Activated naive CD4-positive, alpha-beta T cell treated with anti-CD3 and anti-CD28 coated beads, Interleukin-2, amount 50 U/mL, for 72 hours (primary cell): ENCODE results near the gene OGN. TPM values are rescaled to one million over a fixed set of nuclear protein-coding genes. Genes with fewer than 3 reads are reported as not detected.
"Not testable (repeated sequence)": the region's sequence is repeated elsewhere in the genome, so short reads cannot be mapped to it uniquely, and the experiment has no call there.

Source experiments
- ATAC-seq, 2 donors: fragments of 150-1000 bp; cut with Tn5 transposase; 2 replicates each; pipeline ENCODE4 v1.10.0; 2021; ENCODE audit warnings: mild to moderate bottlenecking in 2 of 2, moderate library complexity in 2 of 2
- DNase-seq, 2 donors: peaks; one replicate each; pipeline ENCODE4 v3.0.0; 2021 to 2022; ENCODE audit warnings: low spot score in 2 of 2
- H3K27ac Mint-ChIP-seq, 2 donors: one replicate each; pipeline ENCODE4 v1.8.0; 2022; ENCODE audit warnings: mild to moderate bottlenecking in 2 of 2, mixed read lengths in 2 of 2
- H3K36me3 Mint-ChIP-seq, 2 donors: one replicate each; pipeline ENCODE4 v1.8.0; 2022; ENCODE audit warnings: mixed read lengths in 2 of 2
- H3K9me3 Mint-ChIP-seq, 2 donors: one replicate each; pipeline ENCODE4 v1.8.0; 2022; ENCODE audit warnings: mixed read lengths in 2 of 2
- total RNA-seq, 2 donors: library from RNA; stranded (reverse); gene quantifications; one replicate each; pipeline ENCODE4 v1.2.3, GENCODE V29; 2022

OGN gene
- total RNA-seq, 2 donors from 2014 or later, result not detected

DNA sequence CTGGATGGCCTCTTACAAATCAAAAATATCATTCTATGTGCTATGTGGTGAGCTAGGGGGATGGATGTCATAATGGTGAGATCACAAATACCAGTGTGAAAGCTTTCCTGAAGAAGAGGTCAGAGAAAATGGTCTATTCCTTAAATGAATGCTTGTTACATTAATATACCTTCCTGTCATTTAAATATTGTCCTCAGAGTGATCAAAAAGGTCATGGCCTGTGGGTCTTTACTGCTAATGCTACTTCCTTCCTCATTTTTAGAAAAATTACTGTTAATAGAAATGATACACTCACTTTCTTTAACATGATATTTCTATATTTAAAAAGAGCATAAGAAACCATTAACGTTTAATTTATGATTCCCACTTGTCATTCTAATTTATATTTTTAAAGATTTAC is 10.2 kb upstream of the OGN start:
- H3K27ac Mint-ChIP-seq, result no peak overlapping the region
- peaks cover 0 to 5% of the 10 kb centered on the region in 2 donors for H3K36me3 Mint-ChIP-seq
- DNase-seq, result no peak
- no peaks in the 10 kb centered on the region for H3K9me3 Mint-ChIP-seq
- ATAC-seq, result no peak

DNA sequence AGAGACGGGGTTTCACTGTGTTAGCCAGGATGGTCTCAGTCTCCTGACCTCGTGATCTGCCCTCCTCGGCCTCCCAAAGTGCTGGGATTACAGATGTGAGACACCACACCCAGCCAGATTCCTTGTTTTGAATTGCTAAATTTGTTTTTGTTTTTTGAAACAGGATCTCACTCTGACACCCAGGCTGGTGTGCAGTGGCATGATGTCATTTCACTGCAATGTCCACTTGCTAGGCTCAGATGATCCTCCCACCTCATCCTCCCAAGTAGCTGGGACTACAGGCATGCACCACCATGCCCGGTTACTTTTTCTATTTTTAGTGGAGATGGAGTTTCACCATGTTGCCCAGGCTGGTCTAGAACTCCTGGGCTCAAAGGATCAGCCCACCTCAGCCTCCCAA is 6.8 kb upstream of the OGN start:
- H3K9me3 Mint-ChIP-seq, H3K36me3 Mint-ChIP-seq, ATAC-seq, DNase-seq: not testable (repeated sequence)
- peak overlapping the region in 1 of 2 donors; percentile 90 for H3K27ac Mint-ChIP-seq

DNA sequence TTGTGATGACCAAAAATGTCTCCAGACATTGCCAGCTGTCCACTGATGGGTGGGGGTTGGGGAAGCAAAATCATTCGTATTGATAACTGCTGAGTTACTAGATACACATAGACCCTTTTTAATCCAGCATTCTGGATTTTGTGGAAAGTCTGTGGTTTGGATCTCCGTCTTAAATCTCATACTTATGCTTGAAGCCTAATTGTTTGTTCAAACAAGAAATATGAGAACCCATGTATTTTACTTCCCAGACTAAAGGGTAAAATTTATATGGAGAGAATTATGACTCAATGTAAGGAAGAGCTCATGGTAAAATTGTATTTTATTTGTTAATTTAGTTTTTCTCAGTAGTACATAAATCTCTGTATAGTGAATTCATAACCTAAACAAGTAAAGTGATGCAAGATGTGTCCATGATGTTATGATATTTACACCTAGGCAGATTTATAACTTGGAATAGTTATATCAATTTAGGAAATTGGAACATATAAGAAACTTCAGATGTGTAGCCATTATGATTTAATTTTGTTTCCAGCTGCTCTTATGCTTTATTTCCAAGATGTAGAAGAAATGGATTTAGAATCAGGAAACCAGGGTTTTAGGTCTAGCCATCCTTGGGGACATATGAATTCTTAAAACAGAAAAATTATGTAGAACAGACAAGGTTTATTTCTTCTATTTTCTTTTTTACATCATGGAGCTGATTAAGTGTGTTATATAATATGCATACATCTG is 4.5 kb upstream of the OGN start:
- peaks cover 0 to 5% of the 10 kb centered on the region in 2 donors for H3K36me3 Mint-ChIP-seq
- ATAC-seq (no peak), DNase-seq (no peak)
- no peak overlapping the region for H3K27ac Mint-ChIP-seq
- no peaks in the 10 kb centered on the region for H3K9me3 Mint-ChIP-seq

DNA sequence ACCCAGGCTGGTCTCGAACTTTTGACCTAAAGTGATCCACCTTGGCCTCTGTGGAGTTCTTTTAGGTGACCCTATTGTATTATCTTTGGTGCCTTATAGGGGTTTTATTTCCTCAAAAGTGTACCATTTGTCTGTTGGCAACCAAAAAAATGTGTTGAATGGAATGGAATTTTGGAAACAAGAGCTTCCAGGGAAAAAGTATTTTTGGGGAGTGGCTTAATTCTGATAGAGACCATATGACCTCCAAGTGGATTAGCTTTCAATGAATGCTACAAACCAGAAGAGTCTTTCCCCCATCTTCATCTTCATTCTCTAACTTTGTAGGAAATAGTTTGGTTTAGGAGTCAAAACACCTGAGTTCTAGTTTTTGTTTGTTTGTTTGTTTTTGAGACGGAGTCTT is 3.4 kb upstream of the OGN start:
- H3K36me3 Mint-ChIP-seq, result peaks cover 0 to 5% of the 10 kb centered on the region in 2 donors
- no peak overlapping the region for H3K27ac Mint-ChIP-seq
- ATAC-seq, result no peak
- DNase-seq, result no peak
- H3K9me3 Mint-ChIP-seq, result no peaks in the 10 kb centered on the region

DNA sequence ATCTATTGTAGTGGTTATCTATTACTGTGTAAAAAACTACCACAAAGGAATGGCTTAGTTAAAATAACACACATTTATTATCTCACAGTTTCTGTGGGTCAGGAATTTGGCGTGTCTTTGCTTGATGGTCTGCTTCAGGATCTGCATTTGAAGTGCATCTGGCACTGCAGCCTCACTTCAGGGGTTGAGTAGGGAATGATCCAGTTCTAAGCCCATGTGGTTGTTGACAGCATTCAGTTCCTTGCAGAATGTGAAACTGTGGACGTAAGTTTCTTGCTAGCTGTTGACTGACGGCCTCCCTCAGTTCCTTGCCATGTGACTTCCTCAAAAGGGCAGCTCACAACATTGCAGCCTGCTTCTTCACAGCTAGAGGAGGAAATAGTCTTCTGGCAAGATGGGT is 2.1 kb upstream of the OGN start:
- no peaks in the 10 kb centered on the region for H3K36me3 Mint-ChIP-seq
- no peaks in the 10 kb centered on the region for H3K9me3 Mint-ChIP-seq
- DNase-seq (peak in 1 of 2 donors; percentile 3), ATAC-seq (peak; percentile 71 to 80)
- peak overlapping the region; percentile 17 to 74 for H3K27ac Mint-ChIP-seq

DNA sequence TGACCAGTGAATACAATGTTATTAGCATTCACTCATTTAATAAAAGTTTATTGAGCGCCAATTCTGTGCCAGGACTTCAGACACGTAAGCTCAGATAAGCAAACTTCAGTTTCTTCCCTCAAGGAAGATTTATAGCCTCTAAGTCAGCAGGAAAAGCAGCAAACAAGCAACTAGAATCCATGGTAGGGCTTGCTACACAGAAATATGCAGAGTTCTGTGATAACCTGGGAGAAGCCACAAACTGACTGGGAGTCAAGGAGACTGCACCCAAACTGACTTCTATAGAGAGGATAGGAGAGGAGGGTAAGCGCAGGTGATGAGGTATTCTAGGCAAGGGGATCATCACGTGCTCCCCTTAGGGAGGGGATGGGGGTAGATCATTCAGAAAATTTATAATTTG is 1.4 kb upstream of the OGN start:
- Mint-ChIP-seq H3K36me3 (no peaks in the 10 kb centered on the region), H3K27ac (peak overlapping the region in 1 of 2 donors; percentile 74), H3K9me3 (no peaks in the 10 kb centered on the region)
- DNase-seq (no peak), ATAC-seq (no peak)

DNA sequence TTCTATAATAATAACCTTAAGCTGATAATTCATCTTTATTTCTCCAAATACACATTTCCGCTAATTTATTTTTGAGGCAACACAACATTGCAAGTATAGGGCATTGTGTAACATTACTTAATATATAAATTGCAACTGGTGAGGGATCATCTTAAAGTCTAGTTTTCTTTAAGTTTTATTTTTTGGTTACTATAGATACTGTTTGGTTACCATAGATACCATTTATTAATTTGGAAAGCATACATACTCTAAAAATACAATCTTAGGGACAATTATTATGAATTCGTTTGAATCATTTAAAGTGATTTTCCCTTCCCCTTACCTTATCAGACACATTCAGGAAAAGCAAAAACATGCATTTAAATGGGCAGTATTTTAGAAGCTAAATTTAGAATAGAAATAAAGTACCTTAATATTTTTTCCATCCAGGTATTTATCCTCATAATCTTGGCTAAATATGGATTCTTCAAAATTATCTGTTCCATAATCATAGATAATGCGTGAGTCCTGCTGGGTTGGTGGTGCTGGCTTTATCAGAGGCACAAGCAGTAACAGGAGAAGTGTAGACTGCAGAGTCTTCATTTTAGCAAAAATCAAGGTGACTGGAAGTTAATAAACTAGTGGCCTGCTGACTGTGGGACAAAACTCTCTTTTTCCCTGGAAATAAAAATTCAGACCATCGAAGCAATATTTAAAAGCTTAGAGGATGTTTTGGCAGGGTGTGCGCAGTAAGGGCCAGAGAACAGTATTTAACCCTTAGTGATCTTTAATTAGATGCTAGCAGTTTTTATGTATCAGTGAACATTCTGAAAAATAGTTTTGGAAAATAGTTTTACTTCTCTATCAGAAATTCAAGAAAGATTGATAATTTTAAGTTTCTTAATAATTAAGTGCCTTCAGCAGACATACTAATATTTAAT is 1.3 kb downstream of the OGN start:
- no peak for ATAC-seq
- no peak for DNase-seq
- H3K9me3 Mint-ChIP-seq, result no peaks in the 10 kb centered on the region
- H3K27ac Mint-ChIP-seq, result no peak overlapping the region
- H3K36me3 Mint-ChIP-seq, result no peaks in the 10 kb centered on the region

DNA sequence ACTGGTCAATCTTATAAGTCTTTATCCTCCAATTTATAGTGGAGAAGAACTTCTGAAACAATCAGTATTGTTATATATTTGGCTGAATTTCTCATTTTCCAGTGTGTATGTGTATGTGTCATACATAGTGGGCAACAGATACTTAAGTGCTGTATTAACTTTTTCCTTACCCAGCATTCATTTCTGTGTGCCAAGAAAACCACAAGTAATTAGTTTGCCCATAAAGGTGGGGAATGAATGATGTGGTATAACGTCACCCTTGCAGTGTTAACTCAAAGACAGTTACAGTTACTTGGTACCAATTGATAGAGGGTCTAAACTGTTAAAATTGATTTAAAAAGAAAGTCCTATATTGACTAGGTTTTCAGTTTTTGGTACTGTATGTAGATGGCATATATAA is 2.0 kb downstream of the OGN start:
- ATAC-seq (peak; percentile 43 to 44), DNase-seq (no peak)
- H3K27ac Mint-ChIP-seq, result no peak overlapping the region
- no peaks in the 10 kb centered on the region for H3K36me3 Mint-ChIP-seq
- no peaks in the 10 kb centered on the region for H3K9me3 Mint-ChIP-seq

DNA sequence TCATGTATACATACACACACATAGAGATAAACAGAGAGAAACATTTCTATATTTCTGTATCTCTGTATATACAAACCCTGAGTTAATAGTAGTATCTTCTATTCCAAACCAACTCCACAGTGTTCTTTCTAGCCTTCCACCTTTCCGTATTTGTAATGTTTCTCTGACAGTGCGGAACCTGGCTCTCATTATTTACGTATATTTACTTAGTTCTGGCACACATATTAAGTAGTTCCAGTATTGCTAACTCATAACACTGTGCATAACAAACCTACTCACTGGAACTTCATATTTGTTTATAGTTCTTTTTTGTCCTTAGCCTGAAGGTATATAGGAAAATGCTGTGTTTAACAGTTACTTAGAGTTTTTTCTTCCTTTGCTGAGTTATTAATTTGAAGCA is 6.5 kb downstream of the OGN start:
- no peak for ATAC-seq

DNA sequence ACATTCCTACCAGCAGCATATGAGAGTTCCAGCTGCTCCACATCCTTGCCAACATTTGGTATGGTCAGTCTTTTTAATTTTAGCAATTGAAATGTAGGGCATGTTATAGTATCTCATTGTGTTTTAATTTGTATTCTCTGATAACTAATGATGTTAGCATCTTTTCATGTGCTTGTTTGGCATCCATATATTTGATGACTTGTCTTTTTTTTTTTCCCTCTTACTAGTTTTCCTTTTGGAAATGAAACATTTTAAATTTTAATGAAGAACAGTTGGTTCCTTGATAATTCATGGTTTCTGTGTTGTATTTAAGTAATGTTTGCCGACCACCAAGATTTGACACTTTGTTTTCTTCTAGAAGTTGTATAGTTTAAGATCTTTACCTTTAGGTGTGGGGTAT is 8.8 kb downstream of the OGN start:
- H3K27ac Mint-ChIP-seq, result no peak overlapping the region
- DNase-seq (no peak), ATAC-seq (no peak)
- no peaks in the 10 kb centered on the region for H3K36me3 Mint-ChIP-seq
- H3K9me3 Mint-ChIP-seq, result no peaks in the 10 kb centered on the region

More for the DNA sequence above, 6.5 kb downstream of the OGN start:
- no peak overlapping the region for H3K27ac Mint-ChIP-seq
- no peaks in the 10 kb centered on the region for H3K9me3 Mint-ChIP-seq
- H3K36me3 Mint-ChIP-seq, result no peaks in the 10 kb centered on the region
- no peak for DNase-seq

DNA sequence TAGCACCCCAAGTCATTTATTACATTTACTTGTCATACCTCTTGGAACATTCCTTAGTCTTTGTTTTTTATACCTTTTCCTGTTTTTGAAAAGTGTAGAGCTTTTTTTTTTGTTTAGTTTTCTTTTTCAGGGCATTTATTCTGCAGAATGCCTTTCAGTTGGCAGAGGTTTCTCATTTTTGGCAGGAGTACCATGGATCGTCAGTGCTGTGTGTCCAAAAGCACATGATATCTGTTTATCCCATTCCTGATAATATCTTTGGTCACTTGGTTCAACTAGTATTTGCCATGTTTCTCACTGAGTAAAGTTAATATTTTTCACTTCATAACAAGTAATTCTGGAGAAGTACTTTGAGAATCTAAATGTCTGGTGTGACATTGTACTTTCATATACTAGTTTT is 10.7 kb downstream of the OGN start:
- no peak for ATAC-seq
- Mint-ChIP-seq H3K36me3 (no peaks in the 10 kb centered on the region), H3K27ac (no peak overlapping the region), H3K9me3 (no peaks in the 10 kb centered on the region)
- no peak for DNase-seq

DNA sequence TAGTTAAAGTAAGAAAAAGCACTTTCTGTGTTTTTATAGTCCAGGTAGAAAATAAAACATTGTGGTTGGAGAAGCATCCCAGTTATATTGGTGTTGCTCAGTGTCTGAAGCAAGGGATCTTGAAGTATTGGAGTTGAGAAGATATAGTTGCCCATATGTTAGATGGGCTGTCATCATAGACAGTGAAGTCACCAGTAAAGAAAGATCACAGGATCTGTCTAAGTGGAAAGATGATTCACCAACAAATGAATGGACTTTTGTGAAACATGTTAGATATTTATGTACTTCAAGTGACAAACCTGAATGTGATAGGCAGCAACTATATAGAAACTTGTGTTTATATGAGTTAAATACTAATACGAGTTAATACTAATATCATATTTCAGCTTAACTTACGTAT is 11.7 kb downstream of the OGN start:
- ATAC-seq (no peak), DNase-seq (no peak)
- Mint-ChIP-seq H3K36me3 (no peaks in the 10 kb centered on the region), H3K9me3 (no peaks in the 10 kb centered on the region), H3K27ac (no peak overlapping the region)

DNA sequence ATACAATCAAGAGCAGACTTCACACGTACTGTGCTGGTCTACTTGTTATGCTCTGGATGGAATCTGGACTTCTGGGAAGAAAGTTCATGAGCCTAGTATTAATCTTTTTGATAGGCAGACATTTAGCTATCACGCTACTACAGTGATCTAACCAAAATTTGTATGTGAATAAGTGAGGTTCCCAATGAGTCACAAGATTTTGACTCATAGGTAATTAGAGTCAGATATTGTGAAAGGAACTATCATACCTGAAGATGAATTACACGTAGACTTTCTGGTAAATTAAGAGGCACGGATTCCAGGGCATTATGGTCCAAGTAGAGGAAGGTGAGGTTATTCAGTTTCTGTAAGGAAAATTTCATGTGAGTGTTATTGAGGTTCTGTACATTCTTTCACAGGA is 18.4 kb downstream of the OGN start:
- ATAC-seq, result no peak
- Mint-ChIP-seq H3K27ac (no peak overlapping the region), H3K36me3 (no peaks in the 10 kb centered on the region), H3K9me3 (no peaks in the 10 kb centered on the region)
- DNase-seq, result no peak

DNA sequence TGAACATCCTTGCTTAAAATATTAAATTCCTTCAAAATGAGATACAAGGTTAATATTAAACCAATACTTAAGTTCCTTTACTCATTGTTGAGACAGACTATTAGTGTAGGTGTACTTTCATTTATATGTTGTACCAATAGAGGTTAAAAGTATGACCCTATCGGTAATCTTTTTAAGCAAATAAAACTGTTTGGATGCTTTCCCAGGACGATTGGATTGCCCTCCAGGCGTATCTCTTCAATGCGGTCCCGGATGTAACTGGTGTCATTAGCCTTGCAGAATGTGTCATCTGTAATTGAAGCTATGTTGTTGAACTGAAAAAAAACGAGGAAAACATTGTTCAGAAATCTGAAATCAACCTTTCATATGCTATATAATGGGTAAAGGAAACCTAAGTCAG is 18.9 kb downstream of the OGN start:
- ATAC-seq, result no peak
- DNase-seq, result no peak
- no peak overlapping the region for H3K27ac Mint-ChIP-seq
- no peaks in the 10 kb centered on the region for H3K36me3 Mint-ChIP-seq
- no peaks in the 10 kb centered on the region for H3K9me3 Mint-ChIP-seq

DNA sequence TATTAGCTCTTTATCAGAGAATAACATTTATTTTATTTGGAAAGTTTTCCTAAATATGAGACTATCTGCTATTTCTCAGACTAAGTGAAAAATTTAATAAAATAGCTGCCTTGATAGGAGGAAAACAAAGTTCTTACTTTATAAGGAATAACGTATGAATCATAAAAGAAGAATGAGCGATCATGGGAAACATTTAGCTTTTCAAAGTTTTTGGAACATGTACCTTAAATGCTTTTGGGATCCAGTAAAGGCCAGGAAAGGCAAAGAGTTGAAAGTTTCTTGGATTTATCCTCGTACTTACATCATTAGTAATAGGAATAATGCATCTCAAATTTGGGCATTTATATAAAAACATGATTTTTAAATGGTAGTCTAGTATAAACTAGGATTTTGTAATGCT is 19.4 kb downstream of the OGN start:
- H3K9me3 Mint-ChIP-seq, result no peaks in the 10 kb centered on the region
- no peak for ATAC-seq
- no peak overlapping the region for H3K27ac Mint-ChIP-seq
- no peak for DNase-seq
- H3K36me3 Mint-ChIP-seq, result no peaks in the 10 kb centered on the region

DNA sequence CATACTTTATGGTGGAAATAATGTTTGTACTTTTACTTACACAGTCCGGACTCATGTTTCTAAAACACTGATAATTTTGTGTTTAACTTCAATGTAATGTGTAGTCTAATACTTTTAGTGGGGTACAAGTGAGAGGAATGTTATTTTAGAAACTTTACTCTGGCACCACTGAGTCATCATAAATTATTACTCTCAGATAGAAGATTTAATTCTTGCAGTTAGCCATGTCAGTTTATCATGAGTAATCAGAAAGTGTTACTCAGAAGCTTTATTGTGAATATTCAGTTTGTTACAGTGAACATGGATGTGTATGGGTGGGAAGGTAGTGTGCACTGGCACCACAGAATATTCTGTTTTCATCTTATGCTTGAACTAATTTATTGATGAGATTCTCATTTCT is 20.0 kb downstream of the OGN start:
- H3K27ac Mint-ChIP-seq, result no peak overlapping the region
- ATAC-seq (no peak), DNase-seq (no peak)
- H3K36me3 Mint-ChIP-seq, result no peaks in the 10 kb centered on the region
- no peaks in the 10 kb centered on the region for H3K9me3 Mint-ChIP-seq

DNA sequence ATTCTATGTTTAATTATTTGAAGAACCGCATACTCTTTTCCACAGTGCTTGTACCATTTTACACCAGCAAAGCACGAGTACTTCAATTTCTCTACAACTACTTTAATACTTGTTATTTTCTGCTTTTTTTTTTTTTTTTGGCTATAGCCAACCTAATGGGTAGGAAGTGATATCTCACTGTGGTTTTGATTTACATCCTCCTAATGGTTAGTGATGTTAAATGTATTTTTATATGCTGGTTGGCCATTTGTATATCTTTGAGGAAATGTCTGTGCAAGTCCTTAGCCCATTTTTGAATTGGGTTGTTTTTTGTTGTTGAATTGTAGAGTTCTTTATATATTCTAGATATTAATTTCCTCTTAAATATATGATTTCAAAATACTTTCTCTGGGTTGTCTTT is 22.6 kb downstream of the OGN start:
- no peak for ATAC-seq
- Mint-ChIP-seq H3K9me3 (no peaks in the 10 kb centered on the region), H3K27ac (no peak overlapping the region), H3K36me3 (no peaks in the 10 kb centered on the region)
- no peak for DNase-seq

DNA sequence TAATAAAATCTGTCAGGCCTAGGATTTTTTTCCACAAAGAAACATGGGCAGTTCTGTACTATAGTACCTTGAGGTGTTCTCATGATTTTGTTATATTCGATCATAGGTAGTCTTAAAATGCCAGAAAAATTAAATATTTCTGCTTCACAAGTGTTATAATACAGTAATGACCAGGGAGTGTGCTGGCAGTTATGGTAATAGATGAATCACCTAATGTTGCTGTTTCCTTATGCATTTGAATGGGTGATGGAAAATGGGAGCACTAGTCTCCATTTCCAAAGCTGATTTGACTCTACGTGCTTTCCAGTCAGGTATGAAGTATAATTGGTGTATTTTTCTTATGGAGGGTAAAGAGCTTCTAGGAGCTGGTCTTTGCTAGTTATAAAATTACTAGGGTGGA is 23.8 kb downstream of the OGN start:
- peaks cover 9 to 10% of the 10 kb centered on the region in 2 donors for H3K36me3 Mint-ChIP-seq
- ATAC-seq, result no peak

More for the DNA sequence above, 23.8 kb downstream of the OGN start:
- Mint-ChIP-seq H3K9me3 (peaks cover 4 to 9% of the 10 kb centered on the region in 2 donors), H3K27ac (no peak overlapping the region)
- DNase-seq, result no peak
